Measurements from ENCODE around the gene MTSS2.

DNA sequence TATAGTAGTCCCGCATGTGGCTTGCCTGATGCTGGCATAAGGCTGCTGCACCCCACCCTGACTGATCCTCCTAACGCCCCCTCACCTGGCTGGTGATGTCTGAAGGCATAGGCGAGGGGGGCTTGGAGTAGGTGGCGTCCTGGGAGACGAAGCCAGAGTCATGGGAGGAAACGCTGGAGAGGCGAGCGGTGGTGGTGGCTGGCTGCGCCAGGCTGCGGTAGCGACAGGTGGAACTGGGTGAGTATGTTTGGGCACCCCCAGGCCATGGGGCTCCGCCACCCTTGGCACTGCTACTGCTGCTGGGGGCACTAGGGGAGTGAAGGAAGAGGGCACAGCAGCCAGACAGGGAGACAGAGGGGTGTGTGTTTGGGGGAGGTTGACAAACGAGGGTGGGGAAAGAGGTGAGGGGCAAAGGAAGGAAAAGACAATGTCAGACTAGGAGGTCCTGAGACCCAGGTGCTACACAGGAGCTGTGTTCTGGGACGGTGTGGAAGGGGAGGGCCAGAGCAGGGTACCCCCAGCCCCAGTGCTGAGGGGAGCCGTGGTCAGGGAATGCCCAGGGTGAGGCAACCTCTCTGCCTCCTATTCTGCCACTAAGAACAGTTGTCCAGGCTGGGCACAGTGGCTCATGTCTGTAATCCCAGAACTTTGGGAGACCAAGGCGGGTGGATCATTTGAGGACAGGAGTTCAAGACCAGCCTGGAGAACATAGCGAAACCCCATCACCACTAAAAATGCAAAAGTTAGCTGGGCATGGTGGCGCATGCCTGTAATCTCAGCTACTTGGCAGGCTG lies 11.4 kb downstream of the MTSS2 start:
- TF ChIP-seq, protein P1, sequence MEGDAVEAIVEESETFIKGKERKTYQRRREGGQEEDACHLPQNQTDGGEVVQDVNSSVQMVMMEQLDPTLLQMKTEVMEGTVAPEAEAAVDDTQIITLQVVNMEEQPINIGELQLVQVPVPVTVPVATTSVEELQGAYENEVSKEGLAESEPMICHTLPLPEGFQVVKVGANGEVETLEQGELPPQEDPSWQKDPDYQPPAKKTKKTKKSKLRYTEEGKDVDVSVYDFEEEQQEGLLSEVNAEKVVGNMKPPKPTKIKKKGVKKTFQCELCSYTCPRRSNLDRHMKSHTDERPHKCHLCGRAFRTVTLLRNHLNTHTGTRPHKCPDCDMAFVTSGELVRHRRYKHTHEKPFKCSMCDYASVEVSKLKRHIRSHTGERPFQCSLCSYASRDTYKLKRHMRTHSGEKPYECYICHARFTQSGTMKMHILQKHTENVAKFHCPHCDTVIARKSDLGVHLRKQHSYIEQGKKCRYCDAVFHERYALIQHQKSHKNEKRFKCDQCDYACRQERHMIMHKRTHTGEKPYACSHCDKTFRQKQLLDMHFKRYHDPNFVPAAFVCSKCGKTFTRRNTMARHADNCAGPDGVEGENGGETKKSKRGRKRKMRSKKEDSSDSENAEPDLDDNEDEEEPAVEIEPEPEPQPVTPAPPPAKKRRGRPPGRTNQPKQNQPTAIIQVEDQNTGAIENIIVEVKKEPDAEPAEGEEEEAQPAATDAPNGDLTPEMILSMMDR (IDR thresholded peaks at IDR 0.05; ENCODE audit: insufficient read depth, low read length, poor library complexity, severe bottlenecking): no peak
- no peak for TF ChIP-seq EZH2phosphoT487 (conservative IDR thresholded peaks at IDR 0.05; ENCODE audit: low read length)
